Measurements from ENCODE around the gene PRXL2B. TPM values are rescaled to one million over a fixed set of nuclear protein-coding genes. Genes with fewer than 3 reads are reported as not detected.

PRXL2B gene
- total RNA-seq, 2 donors from 2014 or later: 27.4 to 36.3 TPM

Other genes with a start within 250 kb of the PRXL2B start
- gene MORN1, start 195.2 kb upstream of the PRXL2B start, total RNA-seq: 1 to 10 TPM; 4.4 to 5.3 TPM
- gene RER1, start 194.9 kb upstream of the PRXL2B start, total RNA-seq: 100 to 1,000 TPM; 120 to 180 TPM
- gene PEX10, start 174.2 kb upstream of the PRXL2B start, total RNA-seq: 10 to 100 TPM; 10.0 to 13.1 TPM
- gene PLCH2, start 110.5 kb upstream of the PRXL2B start, total RNA-seq: 10 to 100 TPM in 1 of 2 donors, 1 to 10 TPM in 1; 3.4 to 28.1 TPM
- 10 to 100 TPM; 41.7 to 54.9 TPM for gene PANK4, start 60.2 kb upstream of the PRXL2B start, total RNA-seq
- gene HES5, start 56.5 kb upstream of the PRXL2B start, total RNA-seq: not detected
- 100 to 1,000 TPM in 1 of 2 donors, 10 to 100 TPM in 1; 93.2 to 299 TPM for gene TNFRSF14, start 30.4 kb upstream of the PRXL2B start, total RNA-seq
- under 1 TPM; 0.54 to 0.87 TPM for gene MMEL1, start 46.2 kb downstream of the PRXL2B start, total RNA-seq
- 1 to 10 TPM in 1 of 2 donors, under 1 TPM in 1; 0.48 to 2.5 TPM for gene TTC34, start 214.9 kb downstream of the PRXL2B start, total RNA-seq

Data from activated T-helper 17 cell treated with anti-CD3 and anti-CD28 coated beads, Interleukin-2, amount 50 U/mL, for 72 hours (primary cell).